Hepatocyte (in vitro differentiated cells): ENCODE results near the gene SOS2. TPM values are rescaled to one million over a fixed set of nuclear protein-coding genes. Genes with fewer than 3 reads are reported as not detected.

Source experiments
- DNase-seq: peaks from one replicate; pipeline ENCODE4 v3.0.0-alpha.2; 2016; ENCODE audit warnings: low spot score
- H2AFZ ChIP-seq: fragments of 200-600 bp; sonication (generic); 2 replicates; pipeline ENCODE4 v1.6.0; 2016; ENCODE audit warnings: antibody characterized with exemption, mild to moderate bottlenecking
- H3K27ac ChIP-seq: fragments of 200-600 bp; sonication (generic); 2 replicates; pipeline ENCODE4 v1.5.1; 2016; ENCODE audit warnings: mild to moderate bottlenecking
- H3K27me3 ChIP-seq: fragments of 200-600 bp; sonication (generic); 2 replicates; pipeline ENCODE4 v1.6.1; 2016
- H3K36me3 ChIP-seq: fragments of 200-600 bp; sonication (generic); replicated peaks from 2 replicates; pipeline ENCODE4 v1.5.1; 2016; ENCODE audit warnings: low read depth; ENCODE audit not compliant: insufficient read depth
- H3K4me1 ChIP-seq: fragments of 200-600 bp; sonication (generic); 2 replicates; pipeline ENCODE4 v1.5.1; 2016; ENCODE audit warnings: mild to moderate bottlenecking, moderate library complexity; ENCODE audit not compliant: insufficient read depth
- H3K4me2 ChIP-seq: fragments of 200-600 bp; sonication (generic); 2 replicates; pipeline ENCODE4 v1.6.0; 2016
- H3K4me3 ChIP-seq: fragments of 200-600 bp; sonication (generic); 2 replicates; pipeline ENCODE4 v1.5.1; 2016; ENCODE audit warnings: mild to moderate bottlenecking
- H3K79me2 ChIP-seq: fragments of 200-600 bp; sonication (generic); 2 replicates; pipeline ENCODE4 v1.6.0; 2017; ENCODE audit warnings: mild to moderate bottlenecking
- H3K9me2 ChIP-seq: fragments of 200-600 bp; sonication (generic); replicated peaks from 2 replicates; pipeline ENCODE4 v1.6.0; 2017; ENCODE audit warnings: mild to moderate bottlenecking; ENCODE audit not compliant: insufficient read depth
- H3K9me3 ChIP-seq: fragments of 200-600 bp; sonication (generic); 2 replicates; pipeline ENCODE4 v1.5.1; 2016; ENCODE audit warnings: low read depth, mild to moderate bottlenecking
- H4K20me1 ChIP-seq: fragments of 200-600 bp; sonication (generic); 2 replicates; pipeline ENCODE4 v1.6.0; 2016; ENCODE audit warnings: mild to moderate bottlenecking; ENCODE audit not compliant: insufficient read depth, poor library complexity, severe bottlenecking
- EZH2 ChIP-seq: fragments of 200-600 bp; sonication (generic); IDR thresholded peaks from 2 replicates; pipeline ENCODE4 v1.6.1; 2016; ENCODE audit warnings: antibody characterized with exemption, mild to moderate bottlenecking, borderline replicate concordance
- EZH2phosphoT487 ChIP-seq: fragments of 200-600 bp; sonication (generic); IDR thresholded peaks from one replicate; pipeline ENCODE4 v1.6.1; 2018; ENCODE audit warnings: antibody characterized with exemption, mild to moderate bottlenecking, low read depth, moderate library complexity; ENCODE audit not compliant: unreplicated experiment, severe bottlenecking
- WGBS: methylation state at CpG from one replicate; pipeline ENCODE4 v1.1.6; 2016; ENCODE audit warnings: low lambda C conversion rate; ENCODE audit errors: missing lambda C conversion rate; 5-methylcytosine and 5-hydroxymethylcytosine counted together
- polyA plus RNA-seq: library from polyadenylated mRNA; unstranded; fragments of >200 nt; fragmentation: Nextera tagmentation; extraction: Ambion mirVana; gene quantifications from 2 replicates; pipeline ENCODE4 v1.2.1, GENCODE V29; 2016
- total RNA-seq: library from RNA; depleted of rRNA; stranded (reverse); fragments of >200 nt; gene quantifications from 2 replicates; pipeline ENCODE4 v1.2.3, GENCODE V29; 2014
- TF ChIP-seq, protein P1 (sequence below): fragments of 200-600 bp; sonication (generic); IDR thresholded peaks from 2 replicates; pipeline ENCODE4 v1.5.1; 2016; ENCODE audit warnings: antibody characterized with exemption, mild to moderate bottlenecking; ENCODE audit not compliant: poor library complexity

The SOS2 gene
- total and polyA plus RNA-seq, 2 experiments from 2014 or later: 12.9 to 28.7 TPM

DNA sequence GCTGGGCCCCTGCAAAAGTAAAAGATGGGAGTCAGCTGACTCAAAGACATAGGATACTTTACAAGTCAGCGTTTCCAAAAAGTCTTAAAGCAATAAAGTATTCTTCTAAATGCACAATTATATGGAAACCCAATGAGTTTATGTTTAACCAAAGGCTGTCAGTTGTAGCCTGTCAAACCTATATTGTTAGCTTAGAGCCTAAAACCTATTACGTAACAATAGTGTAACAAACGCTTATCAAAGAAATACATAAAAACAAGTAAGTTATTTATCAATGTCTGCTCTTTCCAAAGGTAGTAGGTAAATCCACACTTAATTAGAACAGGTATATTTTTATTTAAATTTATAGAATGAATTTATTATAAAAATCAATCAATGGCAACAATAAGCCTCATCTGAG lies 15.9 kb upstream of the SOS2 start:
- no peak for DNase-seq
- TF ChIP-seq, protein P1, sequence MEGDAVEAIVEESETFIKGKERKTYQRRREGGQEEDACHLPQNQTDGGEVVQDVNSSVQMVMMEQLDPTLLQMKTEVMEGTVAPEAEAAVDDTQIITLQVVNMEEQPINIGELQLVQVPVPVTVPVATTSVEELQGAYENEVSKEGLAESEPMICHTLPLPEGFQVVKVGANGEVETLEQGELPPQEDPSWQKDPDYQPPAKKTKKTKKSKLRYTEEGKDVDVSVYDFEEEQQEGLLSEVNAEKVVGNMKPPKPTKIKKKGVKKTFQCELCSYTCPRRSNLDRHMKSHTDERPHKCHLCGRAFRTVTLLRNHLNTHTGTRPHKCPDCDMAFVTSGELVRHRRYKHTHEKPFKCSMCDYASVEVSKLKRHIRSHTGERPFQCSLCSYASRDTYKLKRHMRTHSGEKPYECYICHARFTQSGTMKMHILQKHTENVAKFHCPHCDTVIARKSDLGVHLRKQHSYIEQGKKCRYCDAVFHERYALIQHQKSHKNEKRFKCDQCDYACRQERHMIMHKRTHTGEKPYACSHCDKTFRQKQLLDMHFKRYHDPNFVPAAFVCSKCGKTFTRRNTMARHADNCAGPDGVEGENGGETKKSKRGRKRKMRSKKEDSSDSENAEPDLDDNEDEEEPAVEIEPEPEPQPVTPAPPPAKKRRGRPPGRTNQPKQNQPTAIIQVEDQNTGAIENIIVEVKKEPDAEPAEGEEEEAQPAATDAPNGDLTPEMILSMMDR: no peak
- TF ChIP-seq EZH2phosphoT487: no peak
- Histone ChIP-seq H3K27me3 (no peaks in the 10 kb centered on the region), H3K27ac (no peak overlapping the region), H3K79me2 (no peaks in the 10 kb centered on the region), H3K4me3 (no peak overlapping the region), H3K36me3 (no peaks in the 10 kb centered on the region), H4K20me1 (no peaks in the 10 kb centered on the region), H2AFZ (no peak overlapping the region), H3K9me2 (no peaks in the 10 kb centered on the region), H3K4me2 (no peak overlapping the region), H3K4me1 (no peaks in the 10 kb centered on the region), H3K9me3 (no peaks in the 10 kb centered on the region)
- WGBS: 60% methylated on average over 3 of the region's 3 CpGs

GRCh38 chr14:50242566-50243310 lies 11.4 kb upstream of the SOS2 start:
- Histone ChIP-seq H3K4me3 (no peak overlapping the region), H2AFZ (no peak overlapping the region), H3K27ac (no peak overlapping the region), H3K27me3 (no peaks in the 10 kb centered on the region), H3K9me2 (no peaks in the 10 kb centered on the region), H3K79me2 (no peaks in the 10 kb centered on the region), H3K36me3 (no peaks in the 10 kb centered on the region), H3K4me2 (no peak overlapping the region), H4K20me1 (no peaks in the 10 kb centered on the region), H3K9me3 (no peaks in the 10 kb centered on the region), H3K4me1 (no peaks in the 10 kb centered on the region)
- WGBS: 67% methylated on average over 5 of the region's 5 CpGs
- TF ChIP-seq, protein P1: no peak
- TF ChIP-seq EZH2 (no peak), EZH2phosphoT487 (no peak)
- DNase-seq: no peak

DNA sequence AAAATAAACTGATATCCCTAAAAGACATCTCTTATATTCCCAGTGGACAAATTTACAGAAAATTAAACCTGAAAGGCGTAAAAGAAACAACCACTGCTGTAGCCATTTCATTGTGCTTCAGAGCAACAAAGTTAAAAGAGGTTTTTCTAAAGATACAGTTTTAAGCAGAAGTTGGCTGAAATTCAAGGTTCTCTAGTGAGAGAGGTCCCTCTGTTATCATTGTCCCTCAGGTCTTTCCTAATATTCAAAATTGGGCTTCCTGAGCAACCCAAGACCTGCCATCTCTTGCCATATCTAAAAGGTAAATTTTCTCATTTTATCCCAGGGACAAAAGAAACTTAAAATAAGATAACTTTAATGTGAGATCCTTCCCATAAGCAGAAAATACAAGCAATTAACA lies 10.7 kb upstream of the SOS2 start:
- DNase-seq: no peak
- no peak overlapping the region for H3K4me3 ChIP-seq
- TF ChIP-seq, protein P1: no peak
- no peak for TF ChIP-seq EZH2
- TF ChIP-seq EZH2phosphoT487: no peak
- no peaks in the 10 kb centered on the region for H3K9me3 ChIP-seq
- H4K20me1 ChIP-seq: no peaks in the 10 kb centered on the region
- no peak overlapping the region for H3K27ac ChIP-seq
- no peak overlapping the region for H2AFZ ChIP-seq
- WGBS: 95% methylated on average over 1 of the region's 1 CpG
- H3K4me2 ChIP-seq: no peak overlapping the region
- no peaks in the 10 kb centered on the region for H3K4me1 ChIP-seq
- no peaks in the 10 kb centered on the region for H3K79me2 ChIP-seq
- H3K27me3 ChIP-seq: no peaks in the 10 kb centered on the region
- no peaks in the 10 kb centered on the region for H3K36me3 ChIP-seq
- H3K9me2 ChIP-seq: no peaks in the 10 kb centered on the region

DNA sequence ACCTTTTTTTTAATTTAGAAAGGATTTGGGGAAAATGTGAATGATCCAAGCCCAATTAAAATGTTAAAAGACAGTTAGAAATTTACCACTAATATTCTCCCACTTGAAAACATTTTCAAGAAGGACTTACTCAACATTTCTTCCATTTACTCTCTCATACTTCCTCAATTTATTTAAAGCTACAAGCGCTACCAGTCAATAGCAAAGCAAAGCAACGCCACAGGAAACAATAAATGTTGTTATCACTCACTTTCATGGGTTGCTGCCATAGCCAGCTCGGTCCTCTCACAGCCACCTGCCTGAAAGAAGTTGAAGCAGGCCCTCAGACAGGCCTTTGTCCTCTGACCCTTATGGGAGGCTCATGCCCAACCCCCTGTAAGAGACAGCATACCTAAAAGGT lies 6.0 kb upstream of the SOS2 start:
- Histone ChIP-seq H3K4me3 (no peak overlapping the region), H3K79me2 (no peaks in the 10 kb centered on the region), H4K20me1 (no peaks in the 10 kb centered on the region), H2AFZ (no peak overlapping the region), H3K9me3 (no peaks in the 10 kb centered on the region), H3K9me2 (no peaks in the 10 kb centered on the region), H3K27me3 (no peaks in the 10 kb centered on the region), H3K4me1 (no peaks in the 10 kb centered on the region), H3K36me3 (no peaks in the 10 kb centered on the region), H3K27ac (no peak overlapping the region), H3K4me2 (no peak overlapping the region)
- no peak for DNase-seq
- TF ChIP-seq, protein P1: no peak
- TF ChIP-seq EZH2: no peak
- TF ChIP-seq EZH2phosphoT487: no peak
- 31% methylated on average over 3 of the region's 3 CpGs for WGBS
